Fibroblast of mammary gland (primary cell): ENCODE results near the gene SEMA3B.
"Not testable (repeated sequence)": the region's sequence is repeated elsewhere in the genome, so short reads cannot be mapped to it uniquely, and the experiment has no call there.

Source experiments
- DNase-seq: peaks from one replicate; pipeline ENCODE4 v3.0.0-alpha.2; 2010; ENCODE audit warnings: low read depth
- H3K4me3 ChIP-seq: 2 replicates; pipeline ENCODE4 v1.5.1; 2011; ENCODE audit warnings: low read depth, mild to moderate bottlenecking, low read length, moderate library complexity; ENCODE audit not compliant: control insufficient read depth
- CTCF ChIP-seq: conservative IDR thresholded peaks from 2 replicates; pipeline ENCODE4 v1.5.1; 2011; ENCODE audit warnings: low read depth, low read length, inconsistent platforms; ENCODE audit not compliant: control insufficient read depth, insufficient read depth

The SEMA3B gene

GRCh38 chr3:50242851-50243542 is 25.9 kb upstream of the SEMA3B start:
- TF ChIP-seq CTCF = no peak
- H3K4me3 ChIP-seq = no peak overlapping the region
- DNase-seq = peak; percentile 58

GRCh38 chr3:50243543-50243895 is 25.4 kb upstream of the SEMA3B start:
- no peak for TF ChIP-seq CTCF
- no peak for DNase-seq
- no peak overlapping the region for H3K4me3 ChIP-seq

- not testable (repeated sequence) for DNase-seq, H3K4me3 ChIP-seq
These were observed 24.1 kb upstream of the SEMA3B start for GRCh38 chr3:50244813-50245212.

DNA sequence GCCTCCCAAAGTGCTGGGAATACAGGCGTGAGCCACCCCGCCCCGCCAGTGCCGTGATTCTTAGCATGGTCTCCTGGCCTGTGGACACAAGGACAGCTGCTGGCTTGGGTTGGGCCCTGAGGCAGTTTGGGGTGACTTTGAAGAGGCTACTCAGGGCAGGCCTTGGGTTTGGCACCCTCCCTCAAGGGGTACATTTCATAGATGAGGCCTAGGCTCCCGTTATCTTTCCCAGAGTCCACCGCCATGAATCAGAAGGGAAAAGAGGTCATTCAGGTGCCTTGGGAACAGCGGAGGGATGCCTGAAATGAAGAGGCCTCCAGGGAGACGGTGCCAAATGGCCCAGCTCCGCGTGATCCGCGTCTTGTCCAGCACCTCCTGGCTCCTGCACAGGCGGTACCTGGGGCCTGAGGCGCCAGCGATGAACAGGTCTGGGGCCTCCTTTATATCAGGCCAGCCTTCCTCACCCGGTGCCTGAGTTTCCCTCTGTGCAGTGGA is 23.6 kb upstream of the SEMA3B start:
- DNase-seq = no peak
- no peak for TF ChIP-seq CTCF
- H3K4me3 ChIP-seq = no peak overlapping the region

GRCh38 chr3:50245831-50246516 is 23.0 kb upstream of the SEMA3B start:
- TF ChIP-seq CTCF = peak; percentile 91
- peak; percentile 85 for DNase-seq
- H3K4me3 ChIP-seq = peak overlapping the region; percentile 32

DNA sequence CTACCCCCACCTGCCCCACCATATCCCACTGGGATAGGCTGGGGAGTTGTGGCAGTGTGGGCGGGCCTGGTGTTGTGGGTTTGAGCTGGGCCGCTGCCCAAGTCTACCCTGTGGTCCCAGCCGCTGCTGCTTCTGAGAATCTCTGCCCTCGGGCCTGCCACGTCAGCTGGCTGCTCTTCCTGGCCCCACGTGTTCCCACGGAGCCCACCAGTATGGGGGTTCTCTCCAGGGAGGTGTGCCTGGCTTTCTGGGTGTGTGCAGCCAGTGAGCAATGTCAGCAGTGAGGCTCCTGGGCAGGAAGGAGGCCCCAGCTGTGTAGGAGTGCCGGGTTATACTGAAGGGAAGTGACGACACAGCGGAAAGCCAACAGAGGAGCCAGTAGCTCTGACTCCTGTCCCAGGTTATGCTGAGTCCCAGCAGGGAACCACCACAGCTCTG is 22.4 kb upstream of the SEMA3B start:
- no peak overlapping the region for H3K4me3 ChIP-seq

More for the DNA sequence above, 22.4 kb upstream of the SEMA3B start:
- DNase-seq = peak; percentile 96
- no peak for TF ChIP-seq CTCF
